ENCODE measurements around the gene SULT1A1. TPM values are rescaled to one million over a fixed set of nuclear protein-coding genes. Genes with fewer than 3 reads are reported as not detected.
"Not testable (repeated sequence)": the region's sequence is repeated elsewhere in the genome, so short reads cannot be mapped to it uniquely, and the experiment has no call there.

The SULT1A1 gene
- total RNA-seq, 4 donors from 2014 or later = 120 to 959 (median 337) TPM

DNA sequence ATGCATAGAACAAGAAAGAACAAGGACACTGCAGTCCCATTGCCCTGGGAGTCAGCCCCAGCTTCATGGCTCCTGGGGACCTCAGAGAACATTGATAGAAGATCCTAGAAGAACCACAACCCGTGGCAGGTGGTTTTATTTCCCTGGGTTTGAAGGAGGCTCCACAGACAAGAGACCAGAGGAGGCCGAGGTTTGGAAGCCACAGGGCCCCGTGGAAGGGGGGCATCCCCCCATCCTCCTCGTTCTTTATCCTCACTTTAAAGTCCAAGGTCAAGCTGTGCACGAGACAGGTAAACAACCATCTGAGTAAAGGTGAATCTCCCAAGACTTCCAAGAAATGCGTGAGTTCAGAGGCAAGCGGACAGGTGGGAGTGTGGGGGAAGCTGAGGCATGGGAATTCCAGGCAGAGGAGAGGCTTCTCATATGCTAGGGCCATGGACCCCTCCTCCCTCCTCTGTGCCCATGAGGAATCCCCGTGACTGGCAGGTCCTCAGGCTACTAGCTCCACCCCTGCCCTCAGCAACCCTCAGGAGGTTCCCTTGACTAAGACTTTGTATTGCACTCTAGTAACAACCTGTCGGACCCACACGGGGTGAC, 849 bp upstream of the SULT1A1 start:
- H3K4me3 ChIP-seq = peak overlapping the region in 2 of 4 donors; percentile 4 to 56

DNA sequence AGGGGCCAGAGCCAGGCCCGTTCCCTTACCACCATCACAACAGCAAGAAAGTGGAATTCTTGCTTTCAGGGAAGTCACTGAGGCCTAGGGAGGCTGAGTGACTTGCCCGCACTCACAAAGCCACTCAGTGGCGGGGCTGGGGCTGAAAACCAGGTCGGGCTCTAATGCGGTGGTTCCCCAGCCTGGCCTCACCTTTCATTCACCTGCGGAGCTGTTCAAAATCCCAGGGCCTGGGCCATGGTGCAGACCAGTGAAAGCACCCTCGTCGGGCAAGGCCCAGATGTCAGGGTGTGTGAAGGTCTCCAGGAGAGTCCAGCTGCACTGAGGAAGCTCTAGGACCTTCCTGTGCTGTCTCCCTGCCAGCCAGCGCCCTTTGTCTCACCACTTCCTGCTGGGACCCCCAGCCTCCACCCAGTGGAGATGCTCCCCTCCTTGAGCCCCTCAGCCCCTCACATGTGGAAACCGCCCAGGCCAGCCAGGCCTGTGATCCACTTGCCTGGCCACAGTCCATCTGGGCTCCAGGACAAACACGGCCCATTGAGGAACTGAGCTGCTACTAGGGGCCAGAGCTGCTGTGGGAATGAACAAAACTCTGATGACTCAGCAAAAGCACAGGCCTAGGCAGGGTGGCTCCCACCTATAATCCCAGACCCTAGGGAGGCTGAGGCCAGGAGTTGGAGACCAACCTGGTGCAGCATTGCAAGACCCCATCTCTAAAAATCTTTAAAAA, 812 bp downstream of the SULT1A1 start:
- DNase-seq = peak in 1 of 3 donors; percentile 60
- not testable (repeated sequence) for H3K9me3 ChIP-seq, H3K27me3 ChIP-seq
- Histone ChIP-seq H3K27ac (peak overlapping the region in 3 of 4 donors; percentile 73 to 90 (median 90)), H3K4me3 (peak overlapping the region in 3 of 4 donors; percentile 24 to 57 (median 56)), H3K4me1 (peaks cover 0 to 37% (median 4%) of the 10 kb centered on the region in 4 donors), H3K36me3 (peaks cover 0 to 37% (median 0%) of the 10 kb centered on the region in 3 donors)

More for the DNA sequence above, 849 bp upstream of the SULT1A1 start:
- Histone ChIP-seq H3K27me3 (no peaks in the 10 kb centered on the region), H3K36me3 (peaks cover 0 to 23% (median 0%) of the 10 kb centered on the region in 3 donors), H3K9me3 (no peaks in the 10 kb centered on the region), H3K4me1 (peaks cover 0 to 37% (median 4%) of the 10 kb centered on the region in 4 donors), H3K27ac (peak overlapping the region in 3 of 4 donors; percentile 73 to 90 (median 90))
- TF ChIP-seq, protein P1, sequence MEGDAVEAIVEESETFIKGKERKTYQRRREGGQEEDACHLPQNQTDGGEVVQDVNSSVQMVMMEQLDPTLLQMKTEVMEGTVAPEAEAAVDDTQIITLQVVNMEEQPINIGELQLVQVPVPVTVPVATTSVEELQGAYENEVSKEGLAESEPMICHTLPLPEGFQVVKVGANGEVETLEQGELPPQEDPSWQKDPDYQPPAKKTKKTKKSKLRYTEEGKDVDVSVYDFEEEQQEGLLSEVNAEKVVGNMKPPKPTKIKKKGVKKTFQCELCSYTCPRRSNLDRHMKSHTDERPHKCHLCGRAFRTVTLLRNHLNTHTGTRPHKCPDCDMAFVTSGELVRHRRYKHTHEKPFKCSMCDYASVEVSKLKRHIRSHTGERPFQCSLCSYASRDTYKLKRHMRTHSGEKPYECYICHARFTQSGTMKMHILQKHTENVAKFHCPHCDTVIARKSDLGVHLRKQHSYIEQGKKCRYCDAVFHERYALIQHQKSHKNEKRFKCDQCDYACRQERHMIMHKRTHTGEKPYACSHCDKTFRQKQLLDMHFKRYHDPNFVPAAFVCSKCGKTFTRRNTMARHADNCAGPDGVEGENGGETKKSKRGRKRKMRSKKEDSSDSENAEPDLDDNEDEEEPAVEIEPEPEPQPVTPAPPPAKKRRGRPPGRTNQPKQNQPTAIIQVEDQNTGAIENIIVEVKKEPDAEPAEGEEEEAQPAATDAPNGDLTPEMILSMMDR (IDR thresholded peaks at IDR 0.05) = no peak
- TF ChIP-seq POLR2A (IDR thresholded peaks at IDR 0.05) = peak in 1 of 2 donors; percentile 31
- DNase-seq = peak in 2 of 3 donors; percentile 70 to 80

DNA sequence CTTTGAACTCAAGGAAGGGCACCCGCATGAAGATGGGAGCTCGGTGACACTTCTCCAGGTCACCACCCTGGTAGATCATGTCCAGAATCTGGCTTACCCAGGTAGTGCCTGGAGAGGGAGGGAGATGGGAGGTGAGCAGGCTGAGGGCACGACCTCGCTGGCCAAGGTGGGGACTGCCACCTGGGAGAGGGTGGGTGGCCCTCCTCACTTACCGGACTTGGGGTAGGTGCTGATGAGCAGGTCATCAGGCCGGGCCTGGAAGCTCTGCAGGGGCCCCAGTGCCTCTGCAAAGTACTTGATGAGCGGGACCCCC, 1.4 kb downstream of the SULT1A1 start:
- Histone ChIP-seq H3K27ac (peak overlapping the region in 1 of 4 donors; percentile 90), H3K4me3 (peak overlapping the region in 2 of 4 donors; percentile 56 to 57), H3K4me1 (peaks cover 0 to 37% (median 4%) of the 10 kb centered on the region in 4 donors), H3K36me3 (peaks cover 0 to 37% (median 0%) of the 10 kb centered on the region in 3 donors)
- H3K9me3 ChIP-seq, H3K27me3 ChIP-seq, DNase-seq: not testable (repeated sequence)

GRCh38 chr16:28607681-28608495, 2.0 kb downstream of the SULT1A1 start:
- Histone ChIP-seq H3K36me3 (peaks cover 0 to 37% (median 0%) of the 10 kb centered on the region in 3 donors), H3K4me3 (peak overlapping the region in 2 of 4 donors; percentile 56 to 57), H3K27ac (peak overlapping the region in 1 of 4 donors; percentile 90), H3K4me1 (peaks cover 0 to 37% (median 4%) of the 10 kb centered on the region in 4 donors)
- DNase-seq = peak in 1 of 3 donors; percentile 45
- not testable (repeated sequence) for H3K27me3 ChIP-seq, H3K9me3 ChIP-seq

GRCh38 chr16:28607116-28607623, 2.7 kb downstream of the SULT1A1 start:
- Histone ChIP-seq H3K4me3 (no peak overlapping the region), H3K27me3 (no peaks in the 10 kb centered on the region), H3K36me3 (peaks cover 0 to 37% (median 0%) of the 10 kb centered on the region in 3 donors), H3K9me3 (no peaks in the 10 kb centered on the region), H3K4me1 (peaks cover 0 to 37% (median 4%) of the 10 kb centered on the region in 4 donors), H3K27ac (peak overlapping the region in 1 of 4 donors; percentile 21)
- DNase-seq = peak in 1 of 3 donors; percentile 72
- TF ChIP-seq, protein P1 (IDR thresholded peaks at IDR 0.05) = no peak
- no peak for TF ChIP-seq POLR2A (IDR thresholded peaks at IDR 0.05)

DNA sequence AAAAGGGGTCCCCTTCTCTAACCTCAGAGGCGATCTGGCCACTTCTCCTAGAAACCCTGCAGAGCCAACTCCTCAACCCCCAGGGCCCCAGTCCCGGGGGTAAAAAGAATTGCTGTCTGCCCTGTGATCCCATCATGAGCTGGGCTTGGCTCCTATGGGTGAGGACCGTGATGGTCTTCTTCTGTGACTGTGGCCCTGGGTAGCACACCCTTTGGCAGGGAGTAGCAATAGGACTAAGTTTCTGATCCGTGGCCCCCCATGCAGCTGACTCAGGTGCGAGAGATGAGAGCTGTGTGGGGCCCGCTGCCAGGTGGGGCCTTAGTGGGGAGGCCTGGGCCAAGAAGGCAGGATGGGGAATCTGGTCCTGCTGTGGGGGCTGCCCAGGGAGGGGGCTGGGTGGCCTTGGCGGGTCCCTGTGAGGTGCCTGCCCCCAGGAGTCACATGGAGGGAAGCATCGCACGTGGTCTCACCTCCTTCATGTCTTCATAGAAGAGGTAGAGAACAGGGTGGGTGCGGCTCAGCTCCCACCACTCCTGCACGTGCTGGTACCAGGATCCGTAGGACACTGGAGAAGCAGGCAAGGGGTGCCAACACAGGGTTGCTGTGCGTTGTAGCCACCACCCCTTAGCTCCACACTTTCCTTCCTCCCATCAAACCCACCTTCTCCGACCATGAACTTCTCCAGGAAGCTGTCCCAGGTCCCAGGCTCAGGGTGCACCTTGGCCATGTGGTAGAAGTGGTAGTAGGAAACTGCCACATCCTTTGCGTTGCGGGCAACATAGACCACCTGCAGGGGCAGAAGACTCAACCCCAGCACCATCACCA, 3.3 kb downstream of the SULT1A1 start:
- no peaks in the 10 kb centered on the region for H3K9me3 ChIP-seq
- DNase-seq = peak in 1 of 3 donors; percentile 46
- H3K4me3 ChIP-seq = no peak overlapping the region
- H3K27ac ChIP-seq = peak overlapping the region in 1 of 4 donors; percentile 21
- peaks cover 0 to 37% (median 0%) of the 10 kb centered on the region in 3 donors for H3K36me3 ChIP-seq
- no peaks in the 10 kb centered on the region for H3K27me3 ChIP-seq
- H3K4me1 ChIP-seq = peaks cover 0 to 37% (median 4%) of the 10 kb centered on the region in 4 donors
- TF ChIP-seq, protein P1 (IDR thresholded peaks at IDR 0.05) = no peak
- TF ChIP-seq POLR2A (IDR thresholded peaks at IDR 0.05) = no peak
